Measurements from ENCODE around the gene SUV39H1.
A peak's percentile ranks its signal among the peaks of the same experiment; 100 is the strongest.
"Not testable (repeated sequence)": the region's sequence is repeated elsewhere in the genome, so short reads cannot be mapped to it uniquely, and the experiment has no call there.

The SUV39H1 gene

DNA sequence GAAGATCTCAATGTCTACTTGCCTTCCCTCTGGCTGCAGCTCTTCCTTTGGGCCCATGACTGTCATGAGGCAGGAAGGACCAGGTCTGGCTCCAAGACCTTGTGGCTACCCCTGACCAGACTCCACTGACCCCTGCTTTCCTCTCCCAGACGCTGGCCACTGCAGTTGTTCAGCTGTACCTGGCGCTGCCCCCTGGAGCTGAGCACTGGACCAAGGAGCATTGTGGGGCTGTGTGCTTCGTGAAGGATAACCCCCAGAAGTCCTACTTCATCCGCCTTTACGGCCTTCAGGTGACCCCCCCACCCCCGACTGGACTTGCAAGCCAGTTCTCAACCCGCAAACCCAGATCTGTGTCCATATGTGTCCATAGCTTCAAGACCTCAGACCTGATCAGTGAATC lies 12.4 kb upstream of the SUV39H1 start:
- no peak overlapping the region for H3K4me3 ChIP-seq (ENCODE audit: low read depth, low read length)
- DNase-seq (ENCODE audit: low read depth), result no peak

DNA sequence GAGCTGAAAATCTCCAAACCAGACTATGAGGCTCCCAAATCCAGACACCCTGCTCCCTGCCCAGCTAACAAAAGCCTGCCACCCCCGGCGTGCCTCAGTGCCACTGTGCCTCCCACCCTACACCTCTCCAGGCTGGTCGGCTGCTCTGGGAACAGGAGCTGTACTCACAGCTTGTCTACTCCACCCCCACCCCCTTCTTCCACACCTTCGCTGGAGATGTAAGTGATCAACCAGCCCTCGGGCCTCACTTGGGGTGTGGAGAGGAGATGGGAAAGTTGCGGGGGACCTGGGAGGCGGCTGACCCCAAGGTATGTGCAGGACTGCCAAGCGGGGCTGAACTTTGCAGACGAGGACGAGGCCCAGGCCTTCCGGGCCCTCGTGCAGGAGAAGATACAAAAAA lies 11.1 kb upstream of the SUV39H1 start:
- H3K4me3 ChIP-seq (ENCODE audit: low read depth, low read length), result no peak overlapping the region
- DNase-seq (ENCODE audit: low read depth), result no peak

DNA sequence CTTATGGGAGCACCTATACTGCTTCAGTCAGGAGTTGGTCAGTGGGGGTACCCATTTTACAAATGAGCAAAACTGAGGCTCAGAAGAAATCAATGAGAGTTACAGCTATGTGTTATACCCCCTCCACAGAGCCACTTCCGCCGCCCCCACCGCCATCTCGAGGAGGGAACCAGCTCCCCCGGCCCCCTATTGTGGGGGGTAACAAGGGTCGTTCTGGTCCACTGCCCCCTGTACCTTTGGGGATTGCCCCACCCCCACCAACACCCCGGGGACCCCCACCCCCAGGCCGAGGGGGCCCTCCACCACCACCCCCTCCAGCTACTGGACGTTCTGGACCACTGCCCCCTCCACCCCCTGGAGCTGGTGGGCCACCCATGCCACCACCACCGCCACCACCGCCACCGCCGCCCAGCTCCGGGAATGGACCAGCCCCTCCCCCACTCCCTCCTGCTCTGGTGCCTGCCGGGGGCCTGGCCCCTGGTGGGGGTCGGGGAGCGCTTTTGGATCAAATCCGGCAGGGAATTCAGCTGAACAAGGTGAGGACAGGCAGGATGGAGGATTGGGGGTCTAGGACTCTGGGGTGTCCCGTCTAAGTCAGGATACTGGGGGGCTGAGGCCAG lies 7.9 kb upstream of the SUV39H1 start:
- no peak overlapping the region for H3K4me3 ChIP-seq (ENCODE audit: low read depth, low read length)

GRCh38 chrX:48689208-48689920 lies 7.2 kb upstream of the SUV39H1 start:
- no peak overlapping the region for H3K4me3 ChIP-seq (ENCODE audit: low read depth, low read length)
- DNase-seq (ENCODE audit: low read depth), result no peak

More for the DNA sequence above, 7.9 kb upstream of the SUV39H1 start:
- DNase-seq (ENCODE audit: low read depth), result no peak

- not testable (repeated sequence) for DNase-seq (ENCODE audit: low read depth); H3K4me3 ChIP-seq (ENCODE audit: low read depth, low read length)
Observed at GRCh38 chrX:48691746-48692145, 4.8 kb upstream of the SUV39H1 start.

- no peak for DNase-seq (ENCODE audit: low read depth)
- no peak overlapping the region for H3K4me3 ChIP-seq (ENCODE audit: low read depth, low read length)
Observed at GRCh38 chrX:48694776-48695533, 1.6 kb upstream of the SUV39H1 start.

- peak overlapping the region; percentile 62 for H3K4me3 ChIP-seq (ENCODE audit: low read depth, low read length)
- DNase-seq (ENCODE audit: low read depth), result no peak
Observed at GRCh38 chrX:48695534-48695896, 1.0 kb upstream of the SUV39H1 start.

- peak overlapping the region; percentile 62 for H3K4me3 ChIP-seq (ENCODE audit: low read depth, low read length)
- no peak for DNase-seq (ENCODE audit: low read depth)
Observed at GRCh38 chrX:48695925-48696300, 621 bp upstream of the SUV39H1 start.

DNA sequence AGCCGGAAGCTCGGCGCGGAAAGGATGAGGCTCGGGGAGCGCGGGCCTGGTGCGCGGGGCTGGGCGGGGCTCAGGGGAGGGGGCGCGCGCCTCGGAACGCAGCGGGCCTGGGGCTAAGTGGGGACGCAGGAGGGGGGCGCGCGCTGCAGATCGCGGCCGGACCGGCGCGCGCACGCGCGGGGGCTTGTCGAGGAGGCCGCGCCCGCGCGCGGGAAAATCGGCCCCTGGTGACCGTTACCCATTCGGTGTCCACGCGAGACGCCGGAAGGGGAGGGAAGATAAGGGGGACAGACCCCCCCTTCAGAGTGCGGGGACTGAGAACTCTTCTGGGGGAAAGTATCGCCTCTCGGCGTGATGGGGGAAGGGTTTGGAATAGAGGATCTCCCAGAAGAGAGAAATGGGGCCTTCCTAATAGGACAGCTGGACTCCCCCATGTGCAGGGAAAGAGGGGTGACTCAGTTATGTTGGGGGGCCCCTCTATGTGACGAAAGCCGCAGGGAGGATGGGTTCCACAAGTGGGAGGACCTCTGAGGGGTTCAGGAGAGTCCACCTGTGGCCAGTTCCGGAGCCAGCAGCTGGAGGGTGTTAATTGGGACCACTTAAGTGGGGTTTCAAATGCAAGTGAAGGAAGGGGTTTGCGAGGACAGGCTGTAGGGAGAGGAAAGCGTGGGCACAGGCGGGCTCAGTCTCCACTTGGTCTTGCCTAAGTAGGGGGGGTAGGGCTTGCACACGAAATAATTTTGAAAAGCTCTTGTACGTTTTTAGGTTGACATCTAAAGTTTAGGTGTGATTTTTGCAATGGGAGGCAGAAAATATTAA lies 584 bp downstream of the SUV39H1 start:
- DNase-seq (ENCODE audit: low read depth), result no peak
- H3K4me3 ChIP-seq (ENCODE audit: low read depth, low read length), result peak overlapping the region; percentile 62

DNA sequence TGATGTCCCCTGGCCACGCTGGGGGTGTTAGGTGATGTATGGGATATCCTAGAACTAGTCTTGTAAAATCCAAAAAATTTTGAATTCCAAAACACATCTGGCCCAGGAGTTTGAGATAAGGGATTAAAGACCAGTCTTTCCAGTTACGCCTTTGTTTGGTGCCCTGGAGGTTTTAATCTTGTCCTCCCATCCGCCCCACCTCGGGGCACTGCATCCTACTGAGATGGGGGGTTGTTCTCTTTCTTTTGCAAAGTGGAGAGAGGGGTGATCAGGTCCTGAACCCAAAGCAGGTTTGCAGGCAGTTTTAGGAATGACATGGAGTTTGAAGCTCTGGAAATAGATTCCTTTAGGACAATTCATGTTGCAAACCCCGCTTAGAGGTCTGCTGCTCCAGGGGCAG lies 1.8 kb downstream of the SUV39H1 start:
- no peak overlapping the region for H3K4me3 ChIP-seq (ENCODE audit: low read depth, low read length)

GRCh38 chrX:48700246-48700645 lies 3.7 kb downstream of the SUV39H1 start:
- no peak for DNase-seq (ENCODE audit: low read depth)
- H3K4me3 ChIP-seq (ENCODE audit: low read depth, low read length), result no peak overlapping the region

More for the DNA sequence above, 1.8 kb downstream of the SUV39H1 start:
- no peak for DNase-seq (ENCODE audit: low read depth)

DNA sequence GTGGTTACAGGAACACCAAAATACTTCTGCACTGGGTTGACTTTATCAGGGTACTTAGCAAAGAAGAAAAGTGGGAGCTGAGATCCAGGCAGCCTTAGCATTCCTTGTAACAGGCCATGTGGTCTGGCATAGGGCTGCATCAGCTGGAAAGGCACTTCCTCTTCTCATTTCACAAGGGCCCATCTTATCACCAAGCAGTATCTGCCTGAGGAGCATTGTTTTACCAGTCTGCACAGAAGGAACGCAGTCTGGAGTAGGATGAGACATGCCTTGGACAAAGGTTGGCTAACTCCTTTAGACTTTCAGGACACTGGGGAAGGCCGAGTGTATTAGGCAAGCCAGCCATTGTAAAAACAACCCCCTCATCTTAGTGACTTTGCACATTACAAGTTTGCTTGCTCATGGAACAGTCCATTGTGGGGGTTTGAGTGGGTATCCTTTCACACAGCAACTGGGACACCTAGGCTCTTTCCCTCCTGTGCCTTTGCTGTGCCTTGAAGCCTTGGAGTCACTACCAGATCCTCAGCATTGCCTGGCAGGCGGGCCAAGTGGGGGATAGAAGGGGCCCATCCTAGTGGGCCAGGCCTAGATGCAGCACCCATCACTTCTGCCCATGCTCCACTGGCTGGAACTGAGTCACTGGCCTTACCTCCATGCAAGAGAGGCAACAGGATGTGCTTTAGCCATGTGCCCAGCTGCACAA lies 4.6 kb downstream of the SUV39H1 start:
- no peak overlapping the region for H3K4me3 ChIP-seq (ENCODE audit: low read depth, low read length)
- no peak for DNase-seq (ENCODE audit: low read depth)

- no peak for DNase-seq (ENCODE audit: low read depth)
- no peak overlapping the region for H3K4me3 ChIP-seq (ENCODE audit: low read depth, low read length)
Observed at GRCh38 chrX:48702032-48702431, 5.5 kb downstream of the SUV39H1 start.

DNA sequence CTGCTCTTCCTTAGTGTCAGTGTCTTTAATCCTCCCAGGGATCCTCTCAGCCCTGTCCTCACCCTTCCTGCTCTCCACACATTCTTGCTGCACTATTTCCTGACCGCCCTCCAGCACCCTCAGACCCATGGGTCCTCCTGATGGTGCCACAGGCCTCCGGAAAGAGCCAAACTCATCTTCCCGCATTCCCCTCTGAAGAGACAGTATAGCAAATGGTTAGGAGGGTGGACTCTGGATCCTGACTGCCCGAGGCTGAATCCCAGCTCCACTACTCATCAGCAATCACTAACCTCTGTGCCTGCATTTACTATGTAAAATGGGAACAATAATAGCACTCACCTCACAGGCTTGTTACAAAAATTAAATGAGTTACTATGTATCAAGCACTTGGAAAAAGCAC lies 6.2 kb downstream of the SUV39H1 start:
- no peak for DNase-seq (ENCODE audit: low read depth)
- no peak overlapping the region for H3K4me3 ChIP-seq (ENCODE audit: low read depth, low read length)

- no peak overlapping the region for H3K4me3 ChIP-seq (ENCODE audit: low read depth, low read length)
Observed at GRCh38 chrX:48703228-48703627, 6.7 kb downstream of the SUV39H1 start.

GRCh38 chrX:48703642-48704481 lies 7.3 kb downstream of the SUV39H1 start:
- no peak for DNase-seq (ENCODE audit: low read depth)

More at GRCh38 chrX:48703228-48703627, 6.7 kb downstream of the SUV39H1 start:
- no peak for DNase-seq (ENCODE audit: low read depth)

GRCh38 chrX:48705871-48706270 lies 9.3 kb downstream of the SUV39H1 start:
- DNase-seq (ENCODE audit: low read depth), result no peak
- no peak overlapping the region for H3K4me3 ChIP-seq (ENCODE audit: low read depth, low read length)

More at GRCh38 chrX:48703642-48704481, 7.3 kb downstream of the SUV39H1 start:
- no peak overlapping the region for H3K4me3 ChIP-seq (ENCODE audit: low read depth, low read length)

- DNase-seq (ENCODE audit: low read depth), result no peak
- H3K4me3 ChIP-seq (ENCODE audit: low read depth, low read length), result no peak overlapping the region
Observed at GRCh38 chrX:48709522-48710112, 13.1 kb downstream of the SUV39H1 start.
